Measurements from ENCODE around the gene RIPK1.

RIPK1 gene

DNA sequence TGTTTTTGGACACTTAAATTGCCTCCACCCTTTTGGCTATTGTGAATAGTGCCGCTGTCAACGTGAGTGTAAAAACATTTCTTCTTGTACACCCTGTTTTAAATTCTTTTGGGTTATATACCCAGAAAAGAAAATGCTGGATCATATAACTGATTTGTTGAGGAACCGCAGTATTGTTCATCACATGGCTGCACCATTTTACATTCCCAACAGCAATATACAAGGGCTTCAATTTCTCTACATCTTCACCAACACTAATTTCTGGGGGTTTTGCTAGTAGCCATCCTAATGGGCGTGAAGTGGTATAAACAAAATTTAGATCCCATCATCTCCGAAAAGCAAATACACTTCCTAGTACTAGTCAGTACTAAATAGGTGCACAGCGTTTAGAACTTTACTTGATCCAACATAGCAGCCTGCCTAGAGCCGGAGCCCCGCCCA, 49.6 kb downstream of the RIPK1 start:
- Histone ChIP-seq H3K36me3 (peaks cover 12 to 27% (median 22%) of the 10 kb centered on the region in 3 donors), H3K9me3 (no peaks in the 10 kb centered on the region), H3K27me3 (no peaks in the 10 kb centered on the region), H3K4me1 (peaks cover 0 to 18% (median 10%) of the 10 kb centered on the region in 4 donors), H3K4me3 (peak overlapping the region; percentile 82 to 94), H3K27ac (peak overlapping the region; percentile 83 to 89)
- DNase-seq: no peak
- TF ChIP-seq CTCF (IDR thresholded peaks at IDR 0.05): no peak
- intact Hi-C loops (cut with DNase I; ENCODE audit: low total_unique reads): no loop called here

DNA sequence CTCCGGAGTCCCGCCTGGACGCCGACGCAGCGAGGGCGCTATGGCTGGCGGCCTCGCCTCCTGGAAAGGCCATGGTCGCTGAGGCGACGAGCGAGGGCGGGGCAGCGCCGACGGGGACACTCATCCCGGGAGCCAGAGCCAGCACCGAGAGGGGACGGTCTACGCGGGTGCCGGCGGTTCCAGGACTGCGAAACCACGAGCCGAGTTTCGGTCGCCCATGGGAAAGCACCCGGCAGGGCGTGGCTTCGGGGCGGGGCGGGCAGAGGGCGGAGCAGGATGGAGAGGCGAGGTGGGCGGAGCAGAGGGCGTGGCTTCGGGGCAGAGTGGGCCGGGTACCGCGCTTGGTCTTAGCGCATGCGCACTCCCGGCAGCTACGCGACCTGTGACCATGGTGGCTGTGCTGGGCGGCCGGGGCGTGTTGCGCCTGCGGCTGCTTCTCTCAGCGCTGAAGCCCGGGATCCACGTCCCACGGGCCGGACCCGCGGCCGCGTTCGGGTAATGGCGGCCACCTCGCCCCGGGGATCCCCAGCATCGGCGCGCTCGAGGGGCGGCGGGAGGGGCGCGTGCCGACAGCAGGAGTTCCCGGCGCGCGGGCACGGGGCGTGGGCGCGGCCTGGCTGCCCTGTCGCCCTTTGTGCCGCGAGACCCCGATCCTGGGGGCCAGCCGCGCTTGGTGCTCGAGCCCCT, 50.2 kb downstream of the RIPK1 start, which contains the start of gene BPHL:
TSS of gene BPHL (plus strand) at position 359 of the 687 bp plus-strand sequence. CDS start at position 389, 30 bp downstream.
- no peak for TF ChIP-seq CTCF (IDR thresholded peaks at IDR 0.05)
- peak within 1 kb of the TSS; percentile 82 to 94 for H3K4me3 ChIP-seq
- intact Hi-C loops (cut with DNase I; ENCODE audit: low total_unique reads): no loop called here

DNA sequence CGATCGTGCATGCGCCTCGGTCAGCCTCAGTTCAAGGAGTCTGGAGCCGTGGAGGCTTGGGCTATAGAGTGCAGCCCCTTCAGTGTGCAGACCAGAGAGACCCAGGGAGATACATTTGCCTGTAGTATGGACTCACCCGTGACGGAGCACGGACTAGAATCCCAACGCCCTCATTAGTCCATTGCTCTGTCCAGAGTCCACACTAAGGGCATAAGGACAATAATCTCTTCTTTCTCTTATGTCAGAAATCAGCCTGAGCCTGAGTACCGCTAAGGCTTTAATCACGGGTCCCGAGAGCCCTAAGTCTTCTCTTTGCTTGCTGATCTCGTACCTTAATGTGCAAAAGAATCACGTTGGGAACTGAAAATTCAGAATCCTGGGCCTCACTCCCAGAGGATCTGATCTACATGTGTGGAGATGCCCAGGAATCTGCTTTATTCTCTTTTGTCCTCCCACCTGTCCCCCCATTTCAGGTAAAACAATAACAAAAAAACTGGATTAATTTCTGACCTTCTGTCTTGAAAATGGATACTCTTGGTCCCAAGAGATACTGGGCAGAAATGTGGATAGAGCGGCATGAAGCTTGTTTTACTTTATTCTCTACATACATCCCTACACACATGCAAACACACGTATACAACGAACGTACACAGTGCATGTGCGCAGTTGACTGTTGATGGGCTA, 50.9 kb downstream of the RIPK1 start:
- H3K27ac ChIP-seq: peak overlapping the region; percentile 83 to 89
- H3K4me3 ChIP-seq: peak overlapping the region; percentile 82 to 94
- H3K9me3 ChIP-seq: no peaks in the 10 kb centered on the region
- peaks cover 0 to 18% (median 10%) of the 10 kb centered on the region in 4 donors for H3K4me1 ChIP-seq
- TF ChIP-seq CTCF (IDR thresholded peaks at IDR 0.05): no peak
- DNase-seq: no peak
- peaks cover 9 to 14% (median 11%) of the 10 kb centered on the region in 3 donors for H3K36me3 ChIP-seq
- intact Hi-C loops (cut with DNase I; ENCODE audit: low total_unique reads): no loop called here
- no peaks in the 10 kb centered on the region for H3K27me3 ChIP-seq

More for the DNA sequence above, 50.2 kb downstream of the RIPK1 start, which contains the start of gene BPHL:
- Histone ChIP-seq H3K4me1 (peaks cover 0 to 18% (median 10%) of the 10 kb centered on the region in 4 donors), H3K27me3 (no peaks in the 10 kb centered on the region), H3K27ac (peak within 1 kb of the TSS; percentile 83 to 89), H3K9me3 (no peaks in the 10 kb centered on the region), H3K36me3 (peaks cover 12 to 21% (median 16%) of the 10 kb centered on the region in 3 donors)
- DNase-seq: peak; percentile 97 to 98

DNA sequence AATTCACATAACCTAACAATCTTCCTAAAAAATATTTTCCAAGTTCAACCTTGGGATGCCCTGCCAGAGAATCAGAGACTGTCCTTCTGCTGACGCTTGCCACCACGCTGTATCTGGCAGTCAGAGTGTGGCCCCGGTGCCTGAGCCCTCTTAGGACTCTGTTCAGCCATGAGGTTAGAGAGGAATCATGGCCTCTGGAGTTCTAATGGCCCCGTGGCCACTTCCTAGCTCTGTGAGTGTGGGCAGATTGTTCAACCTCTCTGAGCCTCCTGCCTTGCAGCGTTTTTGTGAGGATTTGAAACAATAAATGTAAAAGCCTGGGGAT, 52.4 kb downstream of the RIPK1 start:
- no peak for DNase-seq
- H3K9me3 ChIP-seq: no peaks in the 10 kb centered on the region
- no peaks in the 10 kb centered on the region for H3K36me3 ChIP-seq
- no peak for TF ChIP-seq CTCF (IDR thresholded peaks at IDR 0.05)
- intact Hi-C loops (cut with DNase I; ENCODE audit: low total_unique reads): no loop called here
- H3K4me3 ChIP-seq: no peak overlapping the region
- no peak overlapping the region for H3K27ac ChIP-seq
- H3K4me1 ChIP-seq: peaks cover 0 to 18% (median 10%) of the 10 kb centered on the region in 4 donors
- no peaks in the 10 kb centered on the region for H3K27me3 ChIP-seq

DNA sequence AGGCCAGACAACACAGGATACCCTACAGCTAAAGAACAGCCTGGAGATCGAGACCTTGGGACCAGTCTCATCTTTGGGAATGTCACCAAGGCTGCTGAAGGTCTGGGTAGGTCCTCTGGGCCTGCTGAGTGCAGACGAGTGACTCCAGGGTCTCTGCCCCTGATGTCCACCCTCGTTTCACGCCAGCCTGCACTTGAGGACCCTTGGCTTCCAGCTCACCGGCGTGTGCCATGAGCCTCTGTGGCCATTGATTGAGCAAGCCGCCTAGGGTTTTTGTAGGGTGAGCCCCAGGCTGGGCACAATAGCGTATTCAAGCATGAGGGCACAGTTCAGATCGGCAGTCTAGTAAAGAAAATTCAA, 54.5 kb downstream of the RIPK1 start:
- Histone ChIP-seq H3K27me3 (no peaks in the 10 kb centered on the region), H3K4me3 (no peak overlapping the region), H3K4me1 (peaks cover 0 to 13% (median 8%) of the 10 kb centered on the region in 4 donors), H3K36me3 (no peaks in the 10 kb centered on the region), H3K27ac (no peak overlapping the region), H3K9me3 (no peaks in the 10 kb centered on the region)
- no peak for DNase-seq
- TF ChIP-seq CTCF (IDR thresholded peaks at IDR 0.05): no peak
- intact Hi-C loops (cut with DNase I; ENCODE audit: low total_unique reads): no loop called here

Measured in tibial artery (tissue), 4 donors.